DLD1 (cell line): ENCODE results near the gene STS.
"Not testable (repeated sequence)": the region's sequence is repeated elsewhere in the genome, so short reads cannot be mapped to it uniquely, and the experiment has no call there.

ENCODE experiments used
- in situ Hi-C: cut with HindIII; loops from 2 replicates; pipeline ENCODE4 v1.10.0; 2017; ENCODE audit warnings: low sequenced_read_pairs

STS gene

DNA sequence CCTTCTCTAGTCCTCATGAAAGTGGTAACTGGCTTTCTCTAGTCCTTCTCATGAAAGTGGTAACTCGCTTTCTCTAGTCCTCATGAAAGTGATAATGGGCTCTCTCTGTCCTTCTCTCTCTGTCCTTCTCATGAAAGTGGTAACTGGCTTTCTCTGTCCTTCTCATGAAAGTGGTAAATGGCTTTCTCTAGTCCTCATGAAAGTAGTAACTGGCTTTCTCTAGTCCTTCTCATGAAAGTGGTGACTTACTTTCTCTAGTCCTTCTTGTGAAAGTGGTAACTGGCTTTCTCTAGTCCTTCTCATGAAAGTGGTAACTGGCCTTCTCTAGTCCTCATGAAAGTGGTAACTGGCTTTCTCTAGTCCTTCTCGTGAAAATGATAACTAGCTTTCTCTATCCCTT lies 31.3 kb downstream of the STS start:
- in situ Hi-C loops: not testable (repeated sequence)

DNA sequence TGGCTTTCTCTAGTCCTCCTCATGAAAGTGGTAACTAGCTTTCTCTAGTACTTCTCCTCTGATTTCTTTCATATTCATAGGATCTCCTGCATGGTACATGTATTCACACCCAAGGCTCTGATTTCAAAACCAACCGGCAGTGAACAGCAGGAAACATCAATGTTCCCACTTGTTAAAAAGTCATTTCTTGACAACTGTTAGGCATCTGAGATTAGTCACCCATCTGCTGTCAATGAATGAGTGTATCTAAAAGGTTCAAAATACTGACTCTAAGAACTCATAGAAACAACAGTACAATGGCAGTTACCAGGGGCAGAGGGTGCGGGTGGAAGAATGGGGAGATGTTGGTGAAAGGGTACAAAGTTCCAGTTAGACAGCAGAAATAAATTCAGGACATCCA lies 31.9 kb downstream of the STS start:
- in situ Hi-C loops: no loop called here

DNA sequence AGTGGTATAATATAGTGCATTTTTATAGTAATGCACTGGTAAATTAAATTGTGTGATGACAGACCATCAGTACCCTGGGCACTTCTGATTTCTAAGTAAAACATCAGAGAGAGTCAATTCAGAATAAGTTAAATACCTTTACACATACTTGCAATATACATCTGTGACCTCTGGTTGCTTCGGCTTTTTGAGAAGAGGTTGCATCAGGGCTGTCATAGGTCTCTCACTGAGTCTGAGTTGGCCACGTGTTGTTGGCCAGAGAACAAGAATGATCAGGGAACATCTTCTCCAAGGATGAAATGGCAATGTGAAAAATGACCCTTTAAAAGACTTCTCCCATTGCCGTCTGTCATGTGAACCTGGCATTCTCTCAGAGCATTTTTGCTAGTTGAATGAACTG lies 37.3 kb downstream of the STS start:
- in situ Hi-C loops: no loop called here

DNA sequence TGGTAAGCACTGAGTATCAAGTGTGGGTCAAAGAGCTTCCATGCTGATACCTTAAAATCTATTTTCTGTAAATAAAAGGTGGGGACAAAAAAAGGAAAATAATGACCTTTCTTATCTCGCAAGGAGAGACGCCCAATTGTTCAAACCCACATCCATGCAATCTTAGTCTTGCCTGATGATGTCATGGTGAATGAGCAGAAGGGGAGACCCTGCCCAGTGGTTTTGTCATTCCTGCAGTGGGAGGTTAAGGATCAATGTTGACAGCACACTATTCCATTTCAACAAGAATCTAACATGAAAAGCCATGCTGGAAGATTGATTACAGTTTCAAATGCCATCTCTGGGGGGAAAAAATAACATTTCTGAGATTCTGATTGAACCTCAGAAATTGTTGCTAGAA lies 41.2 kb downstream of the STS start:
- in situ Hi-C loops: no loop called here

DNA sequence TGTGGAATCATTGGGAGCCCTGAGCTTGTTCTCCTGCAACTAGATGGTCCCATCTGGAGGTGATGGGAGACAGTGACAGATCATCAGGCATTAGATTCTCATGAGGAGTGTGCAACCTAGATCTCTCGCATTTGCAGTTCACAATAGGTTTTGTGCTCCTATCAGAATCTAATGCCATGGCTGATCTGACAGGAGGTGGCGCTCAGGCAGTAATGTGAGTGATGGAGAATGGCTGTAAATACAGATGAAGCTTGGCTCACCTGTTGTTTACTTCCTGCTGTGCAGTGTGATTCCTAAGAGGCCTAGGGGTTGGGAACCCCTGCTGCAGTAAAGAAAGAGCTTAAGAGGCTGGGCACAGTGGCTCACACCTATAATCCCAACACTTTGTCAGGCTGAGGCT lies 42.6 kb downstream of the STS start:
- in situ Hi-C loops: no loop called here

DNA sequence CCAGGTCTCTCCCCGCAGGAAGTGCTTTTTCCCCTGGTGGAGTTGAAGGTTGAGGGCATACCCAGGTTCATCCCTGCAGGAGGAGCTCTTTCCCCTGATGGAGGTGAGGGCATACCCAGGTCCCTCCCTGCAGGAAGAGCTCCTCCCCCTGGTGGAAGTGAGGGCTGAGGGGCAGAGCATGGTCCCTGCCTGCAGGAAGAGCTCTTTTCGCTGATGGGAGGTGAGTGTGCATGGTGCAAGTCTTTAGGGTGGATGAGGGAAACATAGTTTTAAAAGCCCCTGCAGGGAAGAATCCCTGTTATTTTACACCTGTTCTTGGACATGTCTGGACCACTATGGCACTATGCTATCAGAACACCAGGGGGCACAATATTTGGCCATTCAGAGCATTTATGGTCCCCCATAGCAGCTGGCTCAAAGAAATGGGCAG lies 44.2 kb downstream of the STS start:
- in situ Hi-C loops: no loop called here

DNA sequence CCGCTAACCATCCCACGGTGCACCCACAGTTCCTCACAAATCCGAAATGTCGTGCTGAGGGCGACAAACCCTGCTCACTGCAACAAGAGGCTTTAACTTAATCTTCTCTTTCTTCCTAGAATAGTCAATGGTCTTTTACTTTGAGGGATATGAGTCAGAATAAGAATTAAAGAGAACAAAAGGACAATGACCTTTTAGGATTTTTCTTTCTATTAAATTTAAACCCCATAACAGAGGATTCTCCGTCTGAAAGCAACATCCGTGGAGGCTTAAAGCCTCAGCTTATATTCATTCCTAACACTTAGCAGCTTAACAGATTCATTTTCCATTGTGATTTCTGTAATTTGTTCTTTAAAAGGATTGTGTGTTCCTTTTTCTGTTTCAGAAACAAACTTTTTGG lies 45.4 kb downstream of the STS start:
- in situ Hi-C loops: no loop called here

DNA sequence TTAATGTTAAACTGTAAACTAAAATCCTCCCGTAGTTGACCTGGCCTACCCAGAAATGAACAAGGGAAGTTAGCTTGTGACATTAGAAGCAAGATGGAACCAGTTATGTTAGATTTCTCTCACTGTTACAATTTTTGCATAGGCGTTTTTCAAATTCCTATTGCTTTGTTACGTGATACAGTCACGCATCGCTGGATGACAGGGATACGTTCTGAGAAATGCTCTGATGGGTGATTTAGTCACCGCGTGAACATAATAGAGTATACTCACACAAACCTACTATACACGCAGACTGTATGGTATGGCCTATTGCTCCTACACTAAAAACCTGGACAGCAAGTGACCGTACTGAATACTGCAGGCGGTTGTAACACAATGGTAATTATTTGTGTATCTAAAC lies 47.1 kb downstream of the STS start:
- in situ Hi-C loops: no loop called here
